ENCODE results near the gene HTR1B.
A peak's percentile ranks its signal among the peaks of the same experiment; 100 is the strongest.

HTR1B gene, protein sequence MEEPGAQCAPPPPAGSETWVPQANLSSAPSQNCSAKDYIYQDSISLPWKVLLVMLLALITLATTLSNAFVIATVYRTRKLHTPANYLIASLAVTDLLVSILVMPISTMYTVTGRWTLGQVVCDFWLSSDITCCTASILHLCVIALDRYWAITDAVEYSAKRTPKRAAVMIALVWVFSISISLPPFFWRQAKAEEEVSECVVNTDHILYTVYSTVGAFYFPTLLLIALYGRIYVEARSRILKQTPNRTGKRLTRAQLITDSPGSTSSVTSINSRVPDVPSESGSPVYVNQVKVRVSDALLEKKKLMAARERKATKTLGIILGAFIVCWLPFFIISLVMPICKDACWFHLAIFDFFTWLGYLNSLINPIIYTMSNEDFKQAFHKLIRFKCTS

DNA sequence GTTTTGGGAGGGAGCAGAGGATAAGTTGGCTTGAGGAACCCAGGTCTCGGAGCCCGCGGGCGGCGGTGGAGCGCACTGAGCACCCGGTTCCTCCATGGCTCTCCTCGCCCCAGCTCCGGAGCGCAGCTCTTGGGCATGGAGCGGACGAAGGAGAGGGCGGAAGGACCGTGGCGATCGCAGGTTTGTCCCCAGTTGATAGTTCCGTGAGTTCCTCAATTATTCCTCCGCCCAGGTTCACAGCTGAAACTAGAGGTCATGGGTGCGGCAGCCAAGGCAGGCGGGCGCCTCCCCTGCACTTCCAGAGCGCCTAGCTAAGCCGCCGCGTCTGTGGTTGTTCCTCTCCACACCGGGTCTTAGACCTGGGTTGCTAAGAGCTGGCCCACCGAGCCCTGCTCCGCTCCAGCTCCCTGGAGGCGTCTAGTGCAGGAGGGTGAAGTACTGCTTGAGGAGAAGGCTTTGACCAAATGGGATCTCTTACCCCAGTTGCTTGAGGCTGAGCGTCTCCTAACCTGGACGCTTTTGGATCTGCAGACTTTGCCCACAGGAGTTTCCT, at the start of gene HTR1B:
TSS of gene HTR1B (minus strand) at position 184 of the 553 bp plus-strand sequence. CDS start at position 96, 88 bp downstream.
- DNase-seq (ENCODE audit: low spot score), result no peak

DNA sequence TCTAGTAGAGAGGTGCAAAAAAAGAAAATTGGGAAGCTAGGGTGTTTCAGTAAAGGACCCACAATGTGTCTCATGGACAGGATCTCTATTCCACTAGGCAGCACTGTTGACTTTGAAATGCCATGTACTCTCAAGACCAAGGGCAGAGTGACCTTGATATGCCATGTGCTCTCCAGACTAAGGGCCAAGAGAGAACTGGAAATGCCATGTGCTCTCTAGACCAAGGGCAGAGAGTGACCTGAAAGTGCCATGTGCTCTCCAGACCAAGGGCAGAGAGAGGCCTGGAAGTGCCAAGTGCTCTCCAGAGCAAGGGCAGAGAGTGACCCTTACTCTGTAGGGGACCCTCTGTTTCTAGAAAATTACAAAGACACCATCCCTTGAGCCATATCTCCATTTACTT, 49.3 kb upstream of the HTR1B start:
- DNase-seq (ENCODE audit: low spot score), result no peak

DNA sequence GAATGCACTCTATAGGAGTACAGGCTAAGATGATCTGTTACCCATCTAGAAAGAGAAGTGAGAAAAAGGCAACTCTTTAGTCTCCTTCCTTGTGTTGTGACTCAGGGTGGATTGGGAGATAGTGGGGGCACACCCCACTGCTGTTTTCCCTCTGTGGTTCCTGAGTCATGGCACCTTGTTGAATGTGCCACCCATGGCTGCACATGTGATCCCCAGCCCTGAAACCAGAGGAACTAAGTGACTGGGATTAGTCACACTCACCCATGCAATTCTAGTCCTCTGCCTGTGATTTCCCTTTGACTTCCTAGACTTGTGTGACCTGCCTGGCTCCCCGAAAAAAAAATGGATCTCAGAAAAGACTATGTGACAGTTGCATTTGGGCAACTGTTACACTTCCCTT, 48.6 kb upstream of the HTR1B start:
- no peak for DNase-seq (ENCODE audit: low spot score)

DNA sequence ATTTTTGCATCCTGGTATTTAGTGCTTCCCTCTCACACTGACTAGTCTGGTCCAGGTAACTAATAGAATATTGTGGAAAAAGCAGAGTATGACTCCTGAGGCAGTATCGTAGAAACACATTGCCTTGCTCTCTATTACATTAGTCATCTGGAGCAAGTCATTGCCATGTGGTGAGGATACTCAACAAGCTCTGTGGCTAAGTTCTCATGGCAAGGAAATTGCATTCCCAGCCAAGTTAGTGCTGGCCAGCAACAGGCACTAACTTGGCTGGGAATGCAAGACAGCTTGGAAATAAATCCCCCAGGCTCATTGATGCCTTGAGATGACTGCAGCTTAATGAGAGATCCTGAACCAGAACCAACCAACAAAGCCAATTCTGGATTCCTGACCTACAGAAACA, 39.7 kb upstream of the HTR1B start:
- no peak for DNase-seq (ENCODE audit: low spot score)

DNA sequence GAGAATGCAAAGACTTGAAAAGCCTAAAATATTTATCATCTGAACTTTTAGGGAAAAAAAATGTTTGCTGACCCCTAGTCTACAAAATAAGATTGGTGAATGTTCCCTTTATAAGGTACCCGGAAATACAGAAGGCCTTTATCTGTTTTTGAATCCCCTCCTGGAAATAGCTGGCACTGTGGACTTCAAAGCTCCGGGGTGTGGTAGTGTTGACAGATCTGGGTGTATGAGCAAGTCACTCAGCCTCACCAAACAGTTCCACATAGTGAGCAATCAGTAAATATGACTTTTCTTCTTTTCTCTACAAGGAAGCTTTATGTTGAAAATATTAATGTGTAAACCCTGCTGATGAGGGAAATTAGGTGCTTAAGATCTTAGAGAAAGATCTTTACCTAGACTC, 29.2 kb upstream of the HTR1B start:
- no peak for DNase-seq (ENCODE audit: low spot score)

DNA sequence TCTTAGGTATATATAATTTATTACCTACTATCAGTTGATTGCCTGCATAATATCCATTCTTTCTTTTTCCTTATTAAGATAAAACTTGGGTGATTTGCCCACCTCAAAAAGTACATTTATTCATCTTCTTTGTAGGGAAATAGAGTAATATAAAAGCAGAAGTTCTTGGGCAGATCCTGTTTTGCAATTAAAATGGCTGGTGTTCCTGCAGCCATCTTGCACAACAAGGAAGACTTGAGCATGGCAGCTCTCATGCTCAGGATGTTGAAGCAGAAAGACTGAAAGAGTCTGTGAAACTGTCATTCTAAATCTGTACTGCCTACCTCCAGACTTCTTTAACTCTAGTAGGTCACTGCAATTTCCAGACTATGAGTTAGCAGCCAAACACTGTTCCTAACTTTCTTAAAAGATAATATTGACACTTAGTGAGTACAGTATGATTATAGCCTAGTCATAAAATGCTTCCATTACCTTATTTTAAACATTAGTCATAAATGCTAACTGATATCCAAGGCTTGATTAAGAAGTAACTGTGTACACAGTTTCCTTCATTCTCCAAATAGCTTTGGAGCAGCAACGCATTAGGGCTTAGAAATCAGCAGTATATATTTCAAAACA, 24.6 kb upstream of the HTR1B start:
- DNase-seq (ENCODE audit: low spot score), result no peak

DNA sequence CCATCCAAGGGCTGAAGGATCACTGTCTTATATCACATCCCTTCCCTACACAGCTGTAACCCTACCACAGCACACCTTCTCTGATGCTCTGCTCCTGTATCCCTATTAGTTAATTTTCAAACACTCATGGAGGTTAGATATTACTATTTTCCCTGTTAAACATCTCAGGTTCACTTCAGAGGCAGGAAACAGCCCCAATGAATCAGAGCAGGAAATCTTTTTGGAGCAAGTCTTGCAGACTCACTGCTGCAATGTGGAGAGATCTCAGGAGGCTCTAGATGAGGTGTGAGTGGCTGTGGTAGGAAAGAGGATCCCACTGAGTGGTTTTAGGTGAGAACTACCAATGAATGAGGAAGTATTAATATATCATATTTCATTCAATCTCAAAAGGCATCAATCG, 19.7 kb upstream of the HTR1B start:
- DNase-seq (ENCODE audit: low spot score), result no peak

DNA sequence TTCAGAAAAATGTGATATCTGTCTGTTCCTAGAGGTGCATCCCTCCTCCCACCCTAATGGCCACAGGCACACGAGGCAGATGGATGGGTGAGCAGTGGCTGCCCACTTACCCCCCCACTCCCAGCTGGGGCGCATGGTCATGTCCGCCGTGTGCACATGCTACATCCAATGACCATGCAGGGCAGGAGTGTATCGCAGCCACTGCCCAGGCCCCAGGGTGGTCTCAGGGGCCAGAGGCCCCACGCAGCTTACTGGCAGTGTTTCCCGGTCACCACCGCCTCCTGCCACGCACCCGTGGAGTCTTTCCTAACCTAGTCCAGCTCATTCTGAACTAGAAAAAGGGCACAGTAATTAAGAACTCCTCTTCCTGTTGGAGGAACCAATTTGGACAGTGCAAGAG, 11.7 kb upstream of the HTR1B start:
- DNase-seq (ENCODE audit: low spot score), result no peak

DNA sequence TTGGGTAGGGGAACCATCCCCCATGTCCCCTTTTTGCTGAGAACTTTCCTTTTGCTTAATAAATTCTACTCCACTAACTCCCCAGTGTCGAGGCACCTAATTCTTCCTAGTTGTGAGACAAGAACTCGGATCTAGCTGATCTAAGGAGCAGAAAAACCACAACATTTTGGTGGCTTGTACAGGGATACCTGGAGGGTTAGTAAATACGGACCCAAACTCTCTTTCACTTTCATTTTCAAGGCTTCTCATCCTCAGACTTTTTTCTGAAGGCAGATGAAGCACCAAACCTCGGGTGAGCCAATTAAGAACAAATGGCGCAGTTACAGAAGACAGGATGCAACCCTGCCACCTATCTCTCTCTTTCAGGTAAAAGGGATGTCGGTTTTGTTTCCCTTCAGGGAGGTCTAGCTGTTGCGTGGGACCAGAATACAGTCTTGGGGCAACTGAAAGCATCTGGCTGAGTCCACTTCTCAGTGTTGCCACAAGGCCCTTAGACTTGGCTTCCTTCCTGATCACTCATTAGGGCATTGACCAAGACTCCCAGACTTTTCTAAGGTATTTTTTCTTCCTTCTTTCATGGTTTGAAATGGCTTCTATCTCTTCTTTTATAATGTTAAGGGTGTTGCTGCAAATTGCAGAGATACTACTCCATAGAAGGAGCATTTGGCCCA, 11.1 kb upstream of the HTR1B start:
- no peak for DNase-seq (ENCODE audit: low spot score)

DNA sequence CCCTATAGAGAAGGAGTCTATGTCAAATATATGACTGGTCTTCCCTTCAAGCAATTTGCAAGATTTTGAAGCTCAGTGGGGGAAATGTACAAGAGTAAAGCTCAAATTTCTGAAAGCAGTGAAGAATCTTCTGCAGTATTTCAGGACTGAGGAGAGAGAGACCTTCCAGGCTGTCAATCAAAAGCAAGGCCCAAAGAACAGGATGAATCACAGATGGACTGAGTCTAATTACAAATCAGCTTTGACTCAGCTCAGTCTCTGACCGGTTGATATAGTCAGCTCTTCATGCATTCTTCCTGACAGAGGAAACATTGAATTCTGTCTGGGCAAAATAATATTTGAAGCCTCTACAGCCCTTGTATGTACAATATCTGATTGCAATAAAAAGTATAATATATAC, 7.7 kb upstream of the HTR1B start:
- DNase-seq (ENCODE audit: low spot score), result no peak

DNA sequence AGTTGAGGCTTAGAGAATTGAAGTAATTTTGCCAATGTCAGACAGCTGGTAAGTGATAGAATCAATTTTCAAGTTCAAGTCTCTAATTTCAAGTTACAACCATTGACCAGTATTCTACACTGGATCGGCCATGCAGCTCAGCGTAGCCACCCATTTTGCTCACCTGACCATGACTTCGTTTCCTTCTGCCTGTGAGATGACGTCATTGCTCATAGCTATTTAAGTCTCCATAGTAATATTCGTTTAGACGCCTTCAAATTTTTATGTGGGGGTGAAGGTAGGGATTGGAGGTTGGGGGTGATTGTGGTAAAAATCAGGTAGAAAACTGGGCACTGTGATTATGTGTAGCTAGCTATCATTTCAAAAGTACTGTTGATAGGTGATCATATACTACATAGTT, 5.6 kb upstream of the HTR1B start:
- no peak for DNase-seq (ENCODE audit: low spot score)

DNA sequence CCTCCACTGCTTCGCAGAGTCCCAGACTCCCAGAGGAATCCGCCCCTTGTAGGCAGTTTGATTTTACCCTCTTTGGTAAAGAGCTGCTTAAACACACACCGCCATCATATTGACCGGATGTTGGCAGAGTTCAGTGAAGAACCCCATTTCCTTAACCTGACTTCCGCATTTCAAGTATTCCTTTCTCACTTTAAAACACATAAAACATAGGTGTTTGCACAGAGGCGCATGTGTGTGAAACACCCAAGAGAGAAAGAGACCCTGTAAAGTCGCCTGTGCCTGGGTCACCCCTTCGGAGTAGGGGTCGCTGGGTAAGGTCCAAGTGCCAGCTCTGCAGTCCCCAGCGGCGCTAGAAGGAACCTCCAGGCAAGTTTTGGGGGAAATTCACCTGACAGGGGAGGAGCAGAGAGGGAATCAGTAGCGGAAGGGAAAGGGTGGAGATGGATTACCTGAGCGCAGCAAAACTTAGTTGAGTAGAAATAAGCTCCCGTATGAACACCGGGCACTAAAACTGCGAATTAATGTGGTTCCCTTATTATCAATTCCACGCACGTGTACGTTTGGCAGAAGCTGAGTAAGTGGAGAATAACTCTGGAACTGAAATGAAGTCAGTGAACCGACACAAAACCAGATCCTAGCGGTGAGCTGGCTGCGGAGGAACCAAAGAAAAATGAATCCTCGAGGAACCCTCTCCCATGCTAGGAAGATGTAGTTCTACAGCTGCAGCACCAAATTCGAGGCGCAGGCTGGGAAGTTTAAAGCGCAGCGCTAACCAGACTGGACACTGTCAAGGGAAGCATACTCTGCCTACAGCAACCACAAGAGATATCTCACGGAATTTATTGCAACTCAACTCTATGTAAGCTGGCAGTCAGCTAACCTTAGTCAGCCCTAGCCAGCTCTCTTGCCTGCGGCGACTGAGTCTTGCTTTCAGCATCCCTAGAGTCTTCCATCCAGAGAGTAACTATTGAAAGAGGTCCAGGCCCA, 3.5 kb upstream of the HTR1B start:
- DNase-seq (ENCODE audit: low spot score), result no peak

DNA sequence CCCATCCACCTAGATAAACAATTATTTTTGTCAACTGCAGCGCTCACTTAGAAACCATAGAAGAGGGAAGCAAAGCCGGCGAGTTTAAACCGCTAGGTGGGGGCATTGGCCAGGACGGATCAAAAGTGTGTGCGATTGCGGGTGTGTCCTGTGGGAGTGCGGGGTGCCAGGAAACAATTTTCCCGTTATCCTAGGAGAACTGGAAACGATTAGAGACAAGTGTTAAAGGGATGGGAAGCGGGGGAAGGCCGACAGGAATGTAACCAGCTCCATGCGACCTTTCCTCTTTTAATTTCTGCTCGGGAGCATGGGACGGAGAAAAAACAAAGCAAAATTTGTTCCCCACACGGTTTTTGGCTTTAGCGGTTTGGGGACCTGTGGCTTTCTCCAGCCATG, 2.8 kb upstream of the HTR1B start:
- peak; percentile 55 for DNase-seq (ENCODE audit: low spot score)

DNA sequence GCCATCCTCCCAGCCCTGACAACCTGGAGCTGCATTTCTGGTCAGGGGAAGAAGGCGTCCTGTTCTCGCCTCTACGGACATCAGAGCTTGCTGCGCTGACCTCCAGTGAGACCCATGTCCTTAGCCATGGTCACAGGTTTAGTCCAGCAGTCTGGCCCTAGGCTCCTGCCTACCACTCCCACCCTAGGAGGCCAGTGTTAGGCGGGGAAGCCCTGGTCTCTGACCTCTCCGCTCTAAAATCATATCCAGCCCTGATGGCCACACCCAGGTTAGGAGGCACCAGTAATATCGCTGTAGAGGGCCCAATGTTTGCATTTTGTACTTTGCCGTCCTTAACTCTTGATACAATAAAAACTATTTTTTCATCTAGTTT, 1.2 kb upstream of the HTR1B start:
- no peak for DNase-seq (ENCODE audit: low spot score)

DNA sequence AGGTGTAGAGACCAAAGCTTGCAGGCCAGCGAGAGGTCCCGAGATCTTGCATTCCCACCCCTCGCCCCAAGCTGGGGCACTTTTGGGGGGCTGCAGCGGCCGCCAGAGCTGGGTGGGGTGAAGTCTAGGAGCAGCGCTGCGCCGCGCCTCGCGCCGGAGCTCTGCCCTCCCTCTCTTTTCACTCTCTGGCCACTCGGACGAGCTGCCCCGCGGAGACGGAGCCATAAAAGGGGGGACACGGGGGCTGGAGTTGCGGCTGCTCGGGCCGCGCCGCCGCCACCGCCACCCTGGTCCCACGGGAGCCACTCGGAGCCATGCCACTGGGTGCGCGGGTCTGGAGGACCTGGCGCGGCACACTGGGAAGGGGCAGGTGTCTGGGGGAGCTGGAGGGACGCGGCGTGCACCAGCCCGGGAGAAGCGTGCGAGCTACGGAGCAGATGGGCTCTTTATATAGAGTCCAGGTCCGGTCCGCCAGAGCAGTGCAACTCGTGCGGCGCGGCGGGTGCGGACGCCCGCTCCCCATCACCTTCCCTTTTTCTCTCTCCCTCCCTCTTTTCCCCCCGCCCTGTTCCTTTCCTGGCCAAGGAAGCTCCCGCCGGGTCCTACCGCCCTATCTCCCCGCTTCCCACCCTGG, 687 bp upstream of the HTR1B start:
- DNase-seq (ENCODE audit: low spot score), result no peak

DNA sequence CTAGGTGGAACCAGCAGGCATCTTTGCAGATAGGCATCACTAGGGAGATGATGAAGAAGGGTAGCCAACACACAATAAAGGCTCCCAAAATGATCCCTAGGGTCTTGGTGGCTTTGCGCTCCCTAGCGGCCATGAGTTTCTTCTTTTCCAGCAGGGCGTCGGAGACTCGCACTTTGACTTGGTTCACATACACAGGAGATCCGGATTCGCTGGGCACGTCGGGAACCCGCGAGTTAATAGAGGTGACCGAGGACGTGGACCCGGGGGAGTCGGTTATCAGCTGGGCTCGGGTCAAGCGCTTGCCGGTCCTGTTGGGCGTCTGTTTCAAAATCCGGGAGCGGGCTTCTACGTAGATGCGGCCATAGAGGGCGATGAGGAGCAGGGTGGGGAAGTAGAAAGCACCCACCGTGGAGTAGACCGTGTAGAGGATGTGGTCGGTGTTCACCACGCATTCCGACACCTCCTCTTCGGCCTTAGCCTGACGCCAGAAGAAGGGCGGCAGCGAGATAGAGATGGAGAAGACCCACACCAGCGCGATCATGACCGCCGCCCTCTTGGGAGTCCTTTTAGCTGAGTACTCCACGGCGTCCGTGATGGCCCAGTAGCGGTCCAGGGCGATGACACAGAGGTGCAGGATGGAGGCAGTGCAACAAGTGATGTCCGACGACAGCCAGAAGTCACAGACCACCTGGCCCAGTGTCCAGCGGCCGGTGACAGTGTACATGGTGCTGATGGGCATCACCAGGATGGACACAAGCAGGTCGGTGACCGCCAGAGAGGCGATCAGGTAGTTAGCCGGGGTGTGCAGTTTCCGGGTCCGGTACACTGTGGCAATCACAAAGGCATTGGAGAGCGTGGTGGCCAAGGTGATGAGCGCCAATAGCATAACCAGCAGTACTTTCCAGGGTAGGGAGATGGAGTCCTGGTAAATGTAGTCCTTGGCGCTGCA, 658 bp downstream of the HTR1B start:
- no peak for DNase-seq (ENCODE audit: low spot score)

DNA sequence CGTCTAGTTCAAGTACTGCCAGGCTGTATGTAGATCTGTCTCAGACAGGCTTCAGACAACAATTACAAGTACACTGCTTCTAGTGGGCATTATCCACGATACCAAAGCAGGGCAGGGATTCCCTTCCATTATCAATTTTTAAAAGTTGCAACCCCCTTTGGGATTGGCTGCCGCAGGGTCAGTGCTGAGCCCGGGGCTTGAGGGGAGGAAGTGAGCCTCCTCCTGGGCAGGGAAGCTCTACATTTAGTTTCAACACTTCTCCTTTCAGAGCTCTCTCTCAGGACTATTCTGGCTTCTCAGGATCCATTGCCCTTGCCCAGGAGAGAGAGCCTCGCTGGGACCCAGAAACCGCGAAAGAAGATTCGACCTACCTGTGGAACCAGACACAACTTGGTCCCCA, 1.5 kb downstream of the HTR1B start:
- DNase-seq (ENCODE audit: low spot score), result no peak

DNA sequence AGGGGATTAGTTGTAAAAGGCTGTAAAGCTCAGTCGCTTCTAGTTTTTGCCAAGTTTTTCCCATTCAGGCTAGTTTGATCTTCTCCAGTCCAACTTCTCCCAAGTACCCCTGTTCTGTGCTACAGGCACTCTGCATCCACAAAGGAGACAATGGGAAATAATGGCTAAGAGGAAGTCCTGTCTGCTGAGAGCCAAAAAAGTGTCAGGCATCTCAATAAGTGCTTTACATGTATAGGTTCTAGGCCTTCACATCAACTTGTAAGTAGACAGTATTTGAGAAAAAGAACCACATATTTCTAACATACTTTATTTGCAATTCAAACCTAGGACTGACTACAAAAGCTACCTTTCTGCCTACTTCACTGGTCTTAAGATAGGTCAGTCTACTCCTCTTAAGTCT, 4.9 kb downstream of the HTR1B start:
- DNase-seq (ENCODE audit: low spot score), result no peak

DNA sequence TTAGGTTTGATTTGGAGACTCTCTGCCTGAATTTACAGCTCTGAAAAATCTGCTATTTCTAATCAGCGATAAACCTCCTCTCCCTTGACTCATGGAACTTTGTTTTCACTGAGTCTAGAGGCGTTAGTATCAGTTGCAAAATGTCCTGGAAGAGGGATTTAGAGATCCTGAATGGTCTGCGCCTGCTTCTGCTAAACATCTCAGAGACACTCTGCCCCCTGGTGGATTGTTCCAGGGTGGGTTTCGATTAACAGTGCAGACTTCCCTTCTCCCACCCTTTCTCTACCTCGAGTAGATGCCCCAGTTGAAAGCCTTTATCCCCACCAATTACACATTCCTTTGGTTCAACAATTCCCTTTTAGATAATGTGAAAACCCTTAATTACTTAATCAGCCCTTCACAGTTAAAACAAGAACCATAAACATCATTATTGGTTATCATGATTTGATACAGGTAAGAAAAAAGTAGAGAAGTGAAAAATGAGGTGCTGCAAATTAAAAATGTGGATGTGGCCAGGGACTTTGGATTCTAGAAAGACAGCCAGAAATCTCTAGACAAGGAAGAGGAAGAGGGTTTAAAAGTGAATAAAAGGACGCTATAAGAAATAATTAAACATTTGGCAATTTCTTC, 5.5 kb downstream of the HTR1B start:
- DNase-seq (ENCODE audit: low spot score), result peak; percentile 72

Measured in Ammon's horn (tissue), 1 donor.